ENCODE measurements around the gene UPF3A.
"Not testable (repeated sequence)": the region's sequence is repeated elsewhere in the genome, so short reads cannot be mapped to it uniquely, and the experiment has no call there.

UPF3A gene, protein sequence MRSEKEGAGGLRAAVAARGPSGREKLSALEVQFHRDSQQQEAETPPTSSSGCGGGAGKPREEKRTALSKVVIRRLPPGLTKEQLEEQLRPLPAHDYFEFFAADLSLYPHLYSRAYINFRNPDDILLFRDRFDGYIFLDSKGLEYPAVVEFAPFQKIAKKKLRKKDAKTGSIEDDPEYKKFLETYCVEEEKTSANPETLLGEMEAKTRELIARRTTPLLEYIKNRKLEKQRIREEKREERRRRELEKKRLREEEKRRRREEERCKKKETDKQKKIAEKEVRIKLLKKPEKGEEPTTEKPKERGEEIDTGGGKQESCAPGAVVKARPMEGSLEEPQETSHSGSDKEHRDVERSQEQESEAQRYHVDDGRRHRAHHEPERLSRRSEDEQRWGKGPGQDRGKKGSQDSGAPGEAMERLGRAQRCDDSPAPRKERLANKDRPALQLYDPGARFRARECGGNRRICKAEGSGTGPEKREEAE

DNA sequence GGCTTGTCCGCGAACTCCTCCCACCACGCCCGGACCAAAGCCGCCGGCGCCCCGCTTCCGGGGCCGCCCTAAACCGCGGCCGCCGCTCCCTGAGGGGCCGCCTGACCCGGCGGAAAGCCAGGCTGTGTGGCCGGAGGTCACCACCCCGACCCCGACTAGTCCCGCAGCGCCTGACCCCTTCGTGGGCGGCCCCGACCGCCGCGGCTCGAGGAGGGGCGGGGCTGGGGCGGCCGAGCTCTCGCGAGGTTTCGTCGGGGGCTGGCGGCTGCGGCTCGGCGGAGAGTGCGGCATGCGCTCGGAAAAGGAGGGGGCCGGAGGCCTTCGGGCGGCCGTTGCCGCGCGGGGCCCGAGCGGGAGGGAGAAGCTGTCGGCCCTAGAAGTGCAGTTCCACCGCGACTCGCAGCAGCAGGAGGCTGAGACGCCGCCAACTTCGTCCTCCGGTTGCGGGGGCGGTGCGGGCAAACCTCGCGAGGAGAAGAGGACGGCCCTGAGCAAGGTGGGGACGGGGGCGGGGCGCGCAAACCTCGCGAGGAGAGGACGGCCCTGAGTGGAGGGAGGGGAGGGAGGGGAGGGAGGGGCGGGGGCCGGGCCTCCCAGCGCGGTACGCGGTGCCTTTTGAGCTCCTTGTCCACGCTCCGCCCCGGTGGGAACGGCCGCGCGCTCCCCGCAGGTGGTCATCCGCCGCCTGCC lies at the start of gene UPF3A:
TSS of gene UPF3A (plus strand) at position 251 of the 690 bp plus-strand sequence. CDS start at position 290, 39 bp downstream.
- peak; percentile 86 to 88 for DNase-seq

DNA sequence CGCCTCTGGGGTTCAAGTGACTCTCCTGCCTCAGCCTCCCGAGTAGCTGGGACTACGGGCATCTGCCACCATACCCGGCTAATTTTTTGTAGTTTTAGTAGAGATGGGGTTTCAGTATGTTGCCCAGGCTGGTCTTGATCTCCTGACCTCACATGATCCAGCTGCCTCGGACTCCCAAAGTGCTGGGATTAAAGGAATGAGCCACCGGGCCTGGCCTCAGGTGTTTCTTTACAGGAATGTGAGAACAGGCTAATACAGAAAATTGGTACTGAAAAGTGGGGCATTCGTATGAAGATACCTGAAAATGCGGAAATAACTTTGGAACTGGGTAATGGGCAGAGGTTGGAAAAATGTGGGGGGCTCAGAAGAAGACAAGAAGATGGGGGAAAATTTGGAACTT lies 49.5 kb upstream of the UPF3A start:
- DNase-seq, result no peak

DNA sequence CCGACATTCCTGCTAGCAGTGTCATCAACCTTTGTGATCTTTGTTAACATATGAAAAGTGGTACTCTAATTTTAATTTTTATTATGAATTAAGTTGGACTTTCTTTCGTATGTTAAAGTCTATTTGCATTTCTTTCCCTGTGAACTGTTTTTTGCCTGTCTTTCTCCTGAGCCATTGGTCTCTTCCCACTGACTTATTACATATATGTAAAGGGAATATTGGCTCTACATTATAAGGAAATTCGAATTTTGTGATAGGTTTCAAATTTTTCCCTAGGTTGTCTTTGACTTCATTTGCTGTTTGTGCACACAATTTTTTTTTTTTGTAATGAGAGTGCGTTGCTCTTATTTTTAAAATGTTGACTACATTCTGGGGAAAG lies 47.1 kb upstream of the UPF3A start:
- no peak for DNase-seq

DNA sequence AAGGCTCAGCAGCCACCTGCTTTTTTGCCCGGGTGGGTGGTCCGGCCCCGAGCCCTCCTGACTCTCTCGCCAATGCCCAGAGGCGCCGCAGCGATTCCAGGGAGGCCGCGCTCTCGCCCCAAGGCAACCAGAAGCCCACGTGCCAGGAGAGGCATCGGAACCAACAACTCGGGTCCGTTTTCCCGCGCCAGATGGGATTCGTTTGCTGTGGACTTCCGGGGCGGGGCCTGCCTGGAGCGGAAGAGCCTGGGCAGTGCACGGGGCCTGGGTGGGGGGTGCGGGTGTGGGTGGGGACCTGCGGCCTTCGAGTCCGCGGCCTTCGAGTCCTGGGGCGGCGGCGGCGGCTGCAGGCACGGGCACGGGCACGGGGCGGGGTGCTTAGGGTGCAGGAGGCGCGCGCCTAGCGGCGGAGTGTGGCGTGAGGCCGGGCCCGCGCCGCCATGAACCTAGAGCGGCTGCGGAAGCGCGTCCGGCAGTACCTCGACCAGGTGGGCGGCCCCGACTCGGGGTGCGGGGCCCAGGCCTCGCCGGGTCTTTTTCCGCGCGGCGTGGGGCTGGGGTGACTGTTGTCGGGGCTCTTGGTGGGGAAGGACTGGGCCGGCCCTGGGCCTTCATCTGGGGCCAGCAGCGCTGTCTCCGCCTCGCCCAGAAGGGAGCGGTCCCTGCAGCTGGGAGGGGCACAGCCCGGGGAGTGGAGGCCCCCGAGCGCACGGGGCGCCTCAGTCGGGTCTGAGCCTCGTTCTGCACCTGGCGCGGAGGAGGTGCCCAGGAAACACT lies 46.6 kb upstream of the UPF3A start, which contains the start of gene CDC16:
TSS of gene CDC16 (plus strand) at position 253 of the 777 bp plus-strand sequence. CDS start at position 441, 188 bp downstream.
- peak; percentile 82 to 83 for DNase-seq

DNA sequence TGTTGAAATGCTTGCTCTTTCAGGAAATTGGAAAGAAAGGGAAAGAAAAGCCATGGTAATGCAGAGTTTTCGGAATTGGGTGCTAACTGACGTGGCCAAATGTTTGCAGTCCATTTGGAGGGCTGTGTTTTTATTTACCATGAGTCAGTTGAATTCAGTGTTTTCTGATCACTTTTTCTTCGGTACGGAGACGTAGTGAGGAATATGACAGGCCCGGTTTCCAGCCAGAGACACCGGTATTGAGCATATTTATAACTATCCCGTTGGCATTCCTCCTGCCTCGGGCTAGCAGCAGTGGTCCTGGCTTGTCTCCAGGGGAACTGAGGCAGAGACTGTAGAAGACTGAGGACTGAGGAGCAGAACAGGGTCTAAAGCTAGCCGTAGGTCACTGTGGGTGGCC lies 45.7 kb upstream of the UPF3A start:
- no peak for DNase-seq

DNA sequence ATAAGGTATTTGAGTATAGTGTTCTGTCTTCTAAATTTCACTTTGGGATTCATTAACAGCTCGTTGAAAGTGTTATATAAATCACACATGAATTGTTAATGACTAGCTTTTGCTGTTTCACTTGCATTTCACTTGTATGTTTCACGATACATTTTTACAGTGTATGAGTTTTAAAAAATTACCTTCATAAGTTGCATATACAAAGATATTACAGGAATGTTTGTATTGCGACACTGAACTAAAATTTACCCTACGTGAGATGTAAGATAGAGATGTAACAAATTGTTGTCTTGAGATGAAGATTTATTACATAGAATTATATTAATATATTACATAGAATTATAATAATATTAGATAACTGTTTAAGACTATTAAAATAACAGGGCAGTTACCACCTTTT lies 45.2 kb upstream of the UPF3A start:
- DNase-seq, result no peak

DNA sequence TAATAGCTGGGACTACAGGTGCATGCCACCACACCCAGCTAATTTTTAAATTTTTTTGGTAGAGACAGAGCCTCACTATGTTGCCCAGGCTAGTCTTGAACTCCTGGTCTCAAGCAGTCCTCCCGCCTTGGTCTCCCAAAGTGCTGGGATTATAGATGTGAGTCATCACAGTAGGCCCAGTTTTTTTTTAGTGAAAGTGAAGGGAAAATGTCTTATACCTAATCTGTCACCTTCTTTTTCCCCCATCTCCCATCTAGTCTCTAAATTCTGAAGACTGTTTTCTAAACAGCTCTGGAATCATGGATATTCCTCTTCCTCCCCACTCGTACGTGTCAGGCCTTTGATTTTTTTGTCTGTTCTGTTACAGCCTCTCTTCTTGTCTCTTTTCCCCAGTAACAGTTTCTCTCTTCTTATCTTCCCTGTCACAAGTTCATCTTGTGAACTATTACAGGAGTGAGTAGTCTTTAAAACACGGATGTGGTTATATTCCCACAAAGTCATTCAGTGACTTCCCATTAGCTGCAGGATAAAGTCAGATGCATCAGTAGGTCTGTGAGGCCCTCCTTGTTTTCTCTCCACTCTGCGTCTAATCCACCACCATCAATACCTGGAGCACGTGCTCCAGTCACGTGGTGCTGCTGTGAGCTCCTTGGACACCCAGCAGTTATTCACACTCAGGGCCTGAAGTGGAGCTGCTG lies 43.8 kb upstream of the UPF3A start:
- no peak for DNase-seq

DNA sequence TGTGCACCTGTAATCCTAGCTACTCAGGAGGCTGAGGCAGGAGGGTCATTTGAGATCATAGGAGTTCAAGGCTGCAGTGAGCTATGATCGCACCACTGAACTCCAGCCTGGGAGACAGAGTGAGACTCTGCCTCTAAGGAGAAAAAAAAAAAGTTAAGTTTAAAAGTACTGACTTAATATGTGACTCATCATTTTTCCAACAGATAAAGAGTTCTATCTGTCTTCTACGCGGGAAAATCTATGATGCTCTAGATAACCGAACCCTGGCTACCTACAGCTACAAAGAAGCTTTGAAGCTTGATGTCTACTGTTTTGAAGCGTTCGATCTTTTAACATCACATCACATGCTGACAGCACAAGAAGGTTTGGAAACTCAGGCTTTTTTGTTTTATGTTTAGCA lies 39.5 kb upstream of the UPF3A start:
- DNase-seq, result no peak

DNA sequence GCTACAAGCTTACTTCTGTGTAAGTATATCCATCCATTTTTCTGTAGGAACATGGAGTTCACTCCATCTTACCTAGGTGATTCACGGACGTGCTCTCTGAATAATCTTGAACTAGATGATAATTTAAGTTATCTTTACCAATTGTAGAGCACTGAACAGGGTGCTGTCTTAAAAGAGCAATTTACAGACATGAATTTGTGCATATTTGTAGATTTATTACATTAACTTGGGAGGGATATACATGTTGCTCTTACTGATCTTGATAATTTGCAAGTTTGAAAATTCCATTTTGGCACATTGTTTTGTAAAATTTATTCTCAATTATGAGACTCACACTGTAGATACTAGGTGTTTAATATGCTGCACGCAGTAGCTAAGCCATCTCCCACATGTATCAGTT lies 37.4 kb upstream of the UPF3A start:
- no peak for DNase-seq

DNA sequence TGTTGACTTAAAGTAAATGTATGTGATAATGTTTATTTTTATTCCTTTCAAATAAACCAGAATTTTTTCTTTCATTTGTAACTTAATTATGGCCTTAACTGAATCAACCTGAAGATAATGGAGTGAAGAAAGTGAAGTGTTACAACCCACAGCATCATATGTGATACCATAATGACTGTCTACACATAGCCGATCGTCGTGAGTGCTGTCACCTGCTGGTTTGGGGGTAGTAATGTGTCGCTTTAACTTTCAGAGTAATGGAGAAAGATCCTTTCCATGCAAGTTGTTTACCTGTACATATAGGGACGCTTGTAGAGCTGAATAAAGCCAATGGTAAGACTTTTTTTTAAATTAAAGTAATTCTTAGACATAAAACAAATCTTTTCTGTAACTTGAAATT lies 36.8 kb upstream of the UPF3A start:
- no peak for DNase-seq

DNA sequence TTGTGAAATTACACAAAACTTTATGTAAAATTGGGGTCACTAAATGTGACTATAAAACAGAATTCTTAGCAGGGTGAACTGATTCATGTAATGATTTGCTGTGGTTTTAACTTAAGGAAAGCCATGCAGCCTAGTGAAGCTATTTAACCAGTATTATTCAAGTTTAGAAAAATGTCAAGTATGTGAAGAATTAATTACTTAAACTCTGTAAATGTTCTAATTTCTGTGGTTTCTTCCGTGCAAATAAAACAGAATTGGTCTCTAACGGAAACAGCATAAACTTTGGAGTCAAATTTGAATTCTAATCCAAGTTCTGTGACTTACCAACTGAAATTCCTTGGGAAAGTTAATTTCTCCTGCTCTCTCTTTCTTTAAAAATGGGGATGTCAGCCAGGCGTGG lies 33.4 kb upstream of the UPF3A start:
- DNase-seq, result no peak

DNA sequence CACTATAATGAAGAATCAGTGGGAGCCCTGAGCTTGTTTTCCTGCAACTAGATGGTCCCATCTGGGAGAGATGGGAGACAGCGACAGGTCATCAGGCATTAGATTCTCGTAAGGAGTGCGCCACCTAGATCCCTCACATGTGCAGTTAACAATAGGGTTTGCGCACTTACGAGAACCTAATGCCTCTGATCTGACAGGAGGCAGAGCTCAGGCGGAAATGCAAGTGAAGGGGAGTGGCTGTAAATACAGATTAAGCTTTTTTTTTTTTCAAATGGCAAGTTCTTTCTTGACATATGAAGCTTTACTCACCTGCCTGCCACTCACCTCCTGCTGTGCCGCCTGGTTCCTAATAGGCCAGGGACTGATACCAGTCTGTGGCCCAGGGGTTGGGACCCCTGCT lies 32.3 kb upstream of the UPF3A start:
- DNase-seq, result no peak

DNA sequence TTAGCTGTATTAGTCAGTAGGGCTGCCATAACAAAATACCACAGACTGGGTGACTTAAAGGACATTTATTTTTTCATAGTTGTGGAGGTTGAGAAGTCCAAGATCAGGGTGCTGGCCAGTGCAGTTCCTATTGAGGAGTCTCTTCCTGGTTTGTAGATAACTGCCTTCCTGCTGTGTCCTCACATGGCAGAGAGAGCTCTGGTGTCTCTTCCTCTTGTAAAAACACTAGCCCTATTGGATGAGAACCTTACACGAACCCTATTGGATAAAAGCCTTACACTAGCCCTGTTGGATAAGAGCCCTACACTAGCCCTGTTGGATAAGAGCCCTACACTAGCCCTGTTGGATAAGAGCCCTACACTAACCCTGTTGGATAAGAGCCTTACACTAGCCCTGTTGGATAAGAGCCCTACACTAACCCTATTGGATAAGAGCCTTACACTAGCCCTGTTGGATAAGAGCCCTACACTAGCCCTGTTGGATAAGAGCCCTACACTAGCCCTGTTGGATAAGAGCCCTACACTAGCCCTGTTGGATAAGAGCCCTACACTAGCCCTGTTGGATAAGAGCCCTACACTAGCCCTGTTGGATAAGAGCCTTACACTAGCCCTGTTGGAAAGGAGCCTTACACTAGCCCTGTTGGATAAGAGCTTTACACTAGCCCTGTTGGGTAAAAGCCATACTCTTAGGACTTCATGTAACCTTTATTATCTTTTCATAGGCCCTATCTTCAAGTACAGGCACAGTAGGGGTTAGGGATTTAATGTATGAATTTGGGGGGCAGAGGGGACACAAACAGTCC lies 29.6 kb upstream of the UPF3A start:
- DNase-seq, result not testable (repeated sequence)

DNA sequence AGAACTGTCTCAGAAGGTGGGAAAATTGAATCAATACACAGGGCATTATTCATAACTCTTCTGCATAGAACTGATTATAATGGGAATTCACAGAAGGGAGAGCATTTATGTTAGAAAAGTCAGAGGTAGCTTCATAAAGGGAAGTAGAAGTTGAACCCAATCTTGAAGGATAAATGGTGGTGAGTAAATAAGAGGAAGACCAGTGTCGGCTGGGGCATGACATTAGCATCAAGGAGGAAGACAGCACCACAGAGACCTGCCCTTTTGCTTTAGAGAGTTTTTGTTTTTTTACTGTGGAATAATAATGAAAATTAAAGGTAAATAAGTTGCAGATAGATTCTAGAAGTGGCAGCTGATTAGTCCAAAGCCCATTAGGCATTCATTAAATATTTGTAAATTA lies 24.9 kb upstream of the UPF3A start:
- no peak for DNase-seq

DNA sequence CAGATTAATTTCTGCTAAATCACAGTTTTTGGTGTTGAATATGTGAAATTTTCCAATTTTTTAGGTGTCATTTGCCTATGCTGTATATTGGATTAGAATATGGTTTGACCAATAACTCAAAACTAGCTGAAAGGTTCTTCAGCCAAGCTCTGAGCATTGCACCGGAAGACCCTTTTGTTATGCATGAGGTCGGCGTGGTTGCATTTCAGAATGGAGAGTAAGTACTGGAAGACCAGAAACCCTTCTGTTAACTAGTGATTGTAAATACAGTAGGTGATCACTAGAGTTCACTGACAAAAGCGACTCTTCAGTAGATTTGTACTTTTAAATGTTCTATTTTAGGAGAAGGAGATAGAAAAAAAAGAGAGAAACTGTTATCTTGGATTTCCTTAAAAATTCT lies 24.4 kb upstream of the UPF3A start:
- no peak for DNase-seq

DNA sequence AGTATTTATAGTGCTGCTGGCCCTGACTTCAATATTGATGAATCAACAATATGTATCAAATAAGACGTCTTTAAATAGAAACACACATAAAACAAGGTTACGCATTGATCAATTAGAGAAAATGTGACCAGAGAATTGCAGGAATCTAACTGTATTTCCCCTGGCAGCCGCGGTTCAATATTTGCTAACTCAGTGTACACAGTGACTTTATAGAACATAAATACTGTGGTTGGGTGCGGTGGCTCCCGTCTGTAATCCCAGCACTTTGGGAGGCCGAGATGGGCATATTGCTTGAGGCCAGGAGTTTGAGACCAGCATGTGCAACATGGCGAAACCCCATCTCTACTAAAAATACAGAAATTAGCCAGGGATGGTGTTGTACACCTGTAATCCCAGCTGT lies 22.8 kb upstream of the UPF3A start:
- DNase-seq, result no peak

DNA sequence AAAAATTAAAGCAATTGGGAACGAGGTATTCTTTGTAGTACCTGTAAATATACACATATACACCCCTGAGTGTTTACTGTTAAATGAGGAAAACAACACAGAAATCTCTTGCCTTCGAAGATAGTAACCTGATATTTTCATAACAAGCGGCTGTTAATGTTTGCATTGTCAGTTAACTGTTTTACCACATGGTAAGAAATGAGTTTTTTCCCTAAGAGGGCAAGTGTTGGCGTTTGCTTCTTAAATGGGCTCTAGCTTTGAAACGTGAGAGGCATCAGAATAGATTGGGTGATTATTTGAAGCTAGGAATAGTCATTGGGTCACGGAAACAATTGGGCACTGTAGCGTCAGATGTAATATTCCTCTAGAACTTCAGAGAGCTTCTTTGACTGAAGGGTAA lies 22.0 kb upstream of the UPF3A start:
- no peak for DNase-seq

DNA sequence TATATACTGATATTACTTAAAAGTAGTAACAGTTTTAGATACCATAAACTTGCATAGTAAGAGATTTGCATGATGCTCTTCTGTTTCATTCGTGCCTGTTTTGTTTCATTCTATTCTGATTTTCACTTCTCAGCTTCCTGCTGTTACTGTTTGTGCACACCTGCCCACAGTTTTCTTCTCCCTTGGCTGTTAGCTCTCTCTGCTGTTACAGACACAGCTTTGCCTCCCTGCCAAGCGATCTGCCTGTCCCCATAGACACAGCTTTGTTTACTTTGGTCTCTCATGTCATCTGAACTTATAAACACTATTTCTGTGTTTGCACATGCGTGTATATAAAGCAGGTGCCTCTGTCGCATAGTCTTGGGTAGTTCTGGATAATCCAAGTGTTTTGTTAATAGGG lies 21.4 kb upstream of the UPF3A start:
- no peak for DNase-seq

DNA sequence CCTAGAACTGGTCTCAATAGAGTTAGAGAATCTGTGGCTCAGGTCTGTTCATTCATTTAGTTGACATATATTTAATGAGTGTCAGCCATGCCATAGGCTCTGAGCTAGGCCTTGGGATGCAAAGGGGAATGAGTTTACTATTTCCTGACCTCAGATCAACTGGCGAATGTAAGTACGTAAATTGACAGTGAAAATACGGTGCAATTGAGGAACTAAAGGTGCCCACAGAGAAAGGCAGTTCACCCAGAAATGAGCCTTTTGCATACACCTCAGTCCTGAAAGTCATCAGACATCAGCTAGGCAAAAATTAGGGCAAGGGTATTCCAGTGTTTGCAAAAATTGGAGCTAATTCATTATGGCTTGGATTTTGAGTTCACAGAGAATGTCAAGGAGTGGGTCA lies 20.6 kb upstream of the UPF3A start:
- DNase-seq, result no peak

DNA sequence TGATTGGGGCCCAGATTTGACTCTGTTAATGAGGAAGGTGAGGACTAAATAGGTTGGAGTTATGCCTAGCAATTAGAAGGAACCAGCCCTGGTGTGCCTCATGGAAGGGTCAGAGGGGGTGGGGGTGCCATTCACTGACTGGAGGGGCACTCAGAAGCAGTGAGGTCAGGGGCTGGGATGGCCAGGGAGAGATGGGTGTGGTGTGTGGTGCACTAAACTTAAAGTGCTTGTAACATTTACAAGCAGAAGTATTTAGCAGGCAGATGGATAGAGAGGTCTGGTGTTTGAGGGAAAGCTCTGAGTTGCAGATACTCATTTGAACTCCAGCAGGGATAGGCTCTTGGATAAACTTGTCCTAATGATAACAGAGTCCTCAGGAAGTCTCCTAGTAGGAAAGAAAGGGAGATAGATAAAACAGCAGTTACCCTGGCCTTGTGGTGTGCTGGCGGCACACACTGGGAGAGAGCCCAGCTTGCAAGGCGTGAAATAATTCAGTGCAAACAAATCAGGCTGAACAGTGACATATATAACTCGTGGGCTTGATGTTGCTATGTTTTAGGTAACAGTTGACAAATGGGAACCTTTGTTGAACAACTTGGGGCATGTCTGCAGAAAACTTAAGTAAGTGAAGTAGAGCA lies 20.0 kb upstream of the UPF3A start:
- no peak for DNase-seq

DNA sequence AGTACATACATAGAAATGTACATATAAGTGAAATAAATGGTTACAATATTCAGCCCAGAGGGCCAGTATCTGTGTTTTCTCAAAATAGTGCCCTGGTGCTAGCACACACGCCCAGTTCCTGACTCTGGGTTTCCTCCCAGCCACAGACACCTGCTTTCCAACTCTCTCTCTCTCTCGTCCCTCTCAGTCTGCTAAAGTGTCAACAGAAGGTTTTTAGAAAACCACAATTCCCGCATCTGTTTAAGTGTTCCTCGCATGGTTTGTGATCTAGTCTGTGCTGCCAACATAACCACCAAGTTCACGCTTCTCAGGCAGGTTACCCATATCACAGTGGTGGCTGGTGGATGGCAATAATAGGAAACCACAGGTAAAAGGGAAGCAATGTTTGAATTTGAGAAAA lies 17.8 kb upstream of the UPF3A start:
- peak; percentile 31 to 44 for DNase-seq

Data from CD4-positive, alpha-beta T cell treated with Interleukin-4 for 1 hour (primary cell).